GM04503 (cell line): ENCODE measurements around the gene ERCC6L2.

Experiments
- DNase-seq: peaks from one replicate; pipeline ENCODE4 v3.0.0-alpha.2; 2012; ENCODE audit warnings: low read depth

The ERCC6L2 gene

GRCh38 chr9:95920017-95920416, 44.5 kb downstream of the ERCC6L2 start:
- no peak for DNase-seq

- no peak for DNase-seq
Measured at GRCh38 chr9:95923794-95924193, 48.3 kb downstream of the ERCC6L2 start.

- DNase-seq: no peak
Measured at GRCh38 chr9:95924987-95925386, 49.5 kb downstream of the ERCC6L2 start.

GRCh38 chr9:95927271-95928004, 51.9 kb downstream of the ERCC6L2 start:
- DNase-seq: no peak

- DNase-seq: no peak
Measured at GRCh38 chr9:95930277-95930676, 54.8 kb downstream of the ERCC6L2 start.

- no peak for DNase-seq
Measured at GRCh38 chr9:95935861-95936578, 60.5 kb downstream of the ERCC6L2 start.

GRCh38 chr9:95936579-95937075, 61.1 kb downstream of the ERCC6L2 start:
- DNase-seq: no peak

- DNase-seq: no peak
Measured at GRCh38 chr9:95937131-95937530, 61.6 kb downstream of the ERCC6L2 start.

- no peak for DNase-seq
Measured at GRCh38 chr9:95938724-95939123, 63.2 kb downstream of the ERCC6L2 start.

GRCh38 chr9:95939472-95939871, 64.0 kb downstream of the ERCC6L2 start:
- no peak for DNase-seq

- DNase-seq: no peak
Measured at GRCh38 chr9:95940265-95940664, 64.8 kb downstream of the ERCC6L2 start.

GRCh38 chr9:95942016-95942415, 66.5 kb downstream of the ERCC6L2 start:
- no peak for DNase-seq

- no peak for DNase-seq
Measured at GRCh38 chr9:95947118-95947517, 71.6 kb downstream of the ERCC6L2 start.

- no peak for DNase-seq
Measured at GRCh38 chr9:95952471-95952870, 77.0 kb downstream of the ERCC6L2 start.

- DNase-seq: no peak
Measured at GRCh38 chr9:95953986-95954385, 78.5 kb downstream of the ERCC6L2 start.

- DNase-seq: no peak
Measured at GRCh38 chr9:95954940-95955339, 79.4 kb downstream of the ERCC6L2 start.

GRCh38 chr9:95962936-95963335, 87.4 kb downstream of the ERCC6L2 start:
- no peak for DNase-seq

GRCh38 chr9:95963659-95964058, 88.2 kb downstream of the ERCC6L2 start:
- no peak for DNase-seq

- no peak for DNase-seq
Measured at GRCh38 chr9:95966306-95966705, 90.8 kb downstream of the ERCC6L2 start.

- DNase-seq: no peak
Measured at GRCh38 chr9:95970317-95970716, 94.8 kb downstream of the ERCC6L2 start.

GRCh38 chr9:95971815-95972214, 96.3 kb downstream of the ERCC6L2 start:
- no peak for DNase-seq

GRCh38 chr9:95974389-95974788, 98.9 kb downstream of the ERCC6L2 start:
- DNase-seq: no peak

- no peak for DNase-seq
Measured at GRCh38 chr9:95977371-95977770, 101.9 kb downstream of the ERCC6L2 start.
